Lung (tissue), 12 donors: ENCODE data around the gene SLC9A9. TPM values are rescaled to one million over a fixed set of nuclear protein-coding genes. Genes with fewer than 3 reads are reported as not detected.

Source experiments
- ATAC-seq: fragments of 200-7000 bp; cut with Tn5 transposase; one replicate; pipeline ENCODE4 v1.9.1; 2020; ENCODE audit warnings: moderate number of reproducible peaks; ENCODE audit not compliant: insufficient read depth, low FRiP score
- DNase-seq, 3 donors: peaks; one replicate each; pipeline ENCODE4 v3.0.0-alpha.2; 2013 to 2017
- H3K27ac ChIP-seq, 2 donors: one replicate each; pipeline ENCODE4 v1.5.1; 2013; ENCODE audit warnings: mild to moderate bottlenecking in 2 of 2, moderate library complexity in 2 of 2, control low read depth in 1 of 2, inconsistent platforms in 1 of 2, low read depth in 1 of 2, low read length in 1 of 2
- H3K27me3 ChIP-seq, 3 donors: one replicate each; pipeline ENCODE4 v1.5.1; 2013; ENCODE audit warnings: low read length in 2 of 3; ENCODE audit not compliant: control insufficient read depth in 3 of 3, insufficient read depth in 3 of 3
- H3K36me3 ChIP-seq, 4 donors: one replicate each; pipeline ENCODE4 v1.5.1; 2013; ENCODE audit warnings: low read length in 4 of 4, mild to moderate bottlenecking in 1 of 4, moderate library complexity in 1 of 4; ENCODE audit not compliant: control insufficient read depth in 4 of 4, insufficient read depth in 4 of 4
- H3K4me1 ChIP-seq, 5 donors: one replicate each; pipeline ENCODE4 v1.5.1; 2013; ENCODE audit warnings: low read length in 5 of 5, mild to moderate bottlenecking in 2 of 5, moderate library complexity in 1 of 5; ENCODE audit not compliant: control insufficient read depth in 5 of 5, insufficient read depth in 5 of 5
- H3K4me3 ChIP-seq: one replicate; pipeline ENCODE4 v1.5.1; 2013; ENCODE audit warnings: mild to moderate bottlenecking, control low read depth, moderate library complexity
- H3K9ac ChIP-seq, 2 donors: one replicate each; pipeline ENCODE4 v1.5.1; 2013; ENCODE audit warnings: low read length in 2 of 2, control low read depth in 1 of 2; ENCODE audit not compliant: insufficient read depth in 1 of 2
- H3K9me3 ChIP-seq, 4 donors: one replicate each; pipeline ENCODE4 v1.5.1; 2013; ENCODE audit warnings: low read length in 3 of 4, mild to moderate bottlenecking in 1 of 4, moderate library complexity in 1 of 4; ENCODE audit not compliant: control insufficient read depth in 4 of 4, insufficient read depth in 3 of 4
- WGBS, 2 donors: extraction: QIAGEN DNeasy Blood & Tissue Kit; methylation state at CpG; one replicate each; pipeline ENCODE4 v1.1.7; 2013; 5-methylcytosine and 5-hydroxymethylcytosine counted together
- polyA plus RNA-seq, 2 donors: library from polyadenylated mRNA; stranded (reverse); fragments of 200-250 nt; gene quantifications; one replicate each; pipeline ENCODE4 v1.2.1, GENCODE V29; 2013
- total RNA-seq, 2 donors: library from RNA; depleted of rRNA in 1 of 2; stranded (reverse); fragments of >200 nt in 1 of 2; gene quantifications; one replicate each; pipeline ENCODE4 v1.2.1, GENCODE V29; 2014 to 2021
- TF ChIP-seq, protein P1 (sequence below): IDR thresholded peaks from 2 replicates; pipeline ENCODE4 v1.5.1; 2012; ENCODE audit warnings: mild to moderate bottlenecking; ENCODE audit errors: control extremely low read depth, extremely low read depth
- donor health status: control.
- donor health status: control.
- donor health status: Bipolar disorder and iron deficiency.
- donor health status: healthy.
- donor health status: DM: yes; HTN: yes; CAD: no.

Gene SLC9A9
- total and polyA plus RNA-seq, 4 donors, result 2.2 to 66.3 (median 8.2) TPM

DNA sequence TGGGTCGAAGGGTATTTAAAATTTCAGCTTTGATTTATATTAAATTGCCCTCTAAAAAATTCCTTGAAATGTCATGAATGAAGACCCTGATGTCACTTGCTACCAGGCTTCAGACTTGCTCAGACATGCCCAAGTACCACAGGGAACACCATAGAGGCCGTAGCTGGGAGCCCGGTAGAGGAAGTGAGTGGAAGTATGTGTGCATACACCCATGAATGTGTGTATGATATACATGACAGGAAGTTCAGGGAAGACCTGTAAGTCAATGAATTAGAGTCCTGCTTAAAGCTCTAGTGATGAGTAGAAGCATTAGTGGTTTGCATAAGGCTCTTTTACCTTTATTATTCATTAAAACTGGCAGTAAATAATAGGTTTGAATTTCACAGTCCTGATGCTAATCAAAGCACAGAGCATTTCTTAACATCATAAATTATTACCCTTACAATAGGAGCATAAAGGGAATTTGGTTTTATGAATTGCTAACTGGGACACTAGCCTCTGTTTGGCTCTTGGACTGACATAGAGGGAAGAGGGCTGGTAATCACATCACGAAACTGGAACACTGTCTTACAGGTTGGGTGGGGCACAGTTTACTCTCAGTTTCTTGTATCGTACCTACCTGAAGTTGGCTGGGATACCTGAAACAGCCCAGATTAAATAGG, 584.3 kb downstream of the SLC9A9 start:
- H3K27ac ChIP-seq, result no peak overlapping the region
- peaks cover 0 to 4% (median 0%) of the 10 kb centered on the region in 4 donors for H3K9me3 ChIP-seq
- no peaks in the 10 kb centered on the region for H3K27me3 ChIP-seq
- TF ChIP-seq, protein P1, sequence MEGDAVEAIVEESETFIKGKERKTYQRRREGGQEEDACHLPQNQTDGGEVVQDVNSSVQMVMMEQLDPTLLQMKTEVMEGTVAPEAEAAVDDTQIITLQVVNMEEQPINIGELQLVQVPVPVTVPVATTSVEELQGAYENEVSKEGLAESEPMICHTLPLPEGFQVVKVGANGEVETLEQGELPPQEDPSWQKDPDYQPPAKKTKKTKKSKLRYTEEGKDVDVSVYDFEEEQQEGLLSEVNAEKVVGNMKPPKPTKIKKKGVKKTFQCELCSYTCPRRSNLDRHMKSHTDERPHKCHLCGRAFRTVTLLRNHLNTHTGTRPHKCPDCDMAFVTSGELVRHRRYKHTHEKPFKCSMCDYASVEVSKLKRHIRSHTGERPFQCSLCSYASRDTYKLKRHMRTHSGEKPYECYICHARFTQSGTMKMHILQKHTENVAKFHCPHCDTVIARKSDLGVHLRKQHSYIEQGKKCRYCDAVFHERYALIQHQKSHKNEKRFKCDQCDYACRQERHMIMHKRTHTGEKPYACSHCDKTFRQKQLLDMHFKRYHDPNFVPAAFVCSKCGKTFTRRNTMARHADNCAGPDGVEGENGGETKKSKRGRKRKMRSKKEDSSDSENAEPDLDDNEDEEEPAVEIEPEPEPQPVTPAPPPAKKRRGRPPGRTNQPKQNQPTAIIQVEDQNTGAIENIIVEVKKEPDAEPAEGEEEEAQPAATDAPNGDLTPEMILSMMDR, result no peak
- H3K4me1 ChIP-seq, result no peaks in the 10 kb centered on the region
- no peak overlapping the region for H3K4me3 ChIP-seq
- 72 to 76% methylated on average over 5 of the region's 5 CpGs for WGBS, 2 donors
- H3K9ac ChIP-seq, result no peak overlapping the region
- H3K36me3 ChIP-seq, result peaks cover 0 to 8% (median 2%) of the 10 kb centered on the region in 4 donors
- DNase-seq (no peak), ATAC-seq (no peak)

GRCh38 chr3:143261848-143262247, 586.4 kb downstream of the SLC9A9 start:
- ATAC-seq (no peak), DNase-seq (no peak)
- no peaks in the 10 kb centered on the region for H3K27me3 ChIP-seq
- no peaks in the 10 kb centered on the region for H3K4me1 ChIP-seq
- H3K36me3 ChIP-seq, result peaks cover 0 to 8% (median 2%) of the 10 kb centered on the region in 4 donors
- WGBS, 2 donors, result 83 to 88% methylated on average over 2 of the region's 2 CpGs
- peaks cover 0 to 4% (median 0%) of the 10 kb centered on the region in 4 donors for H3K9me3 ChIP-seq
- no peak overlapping the region for H3K9ac ChIP-seq
- H3K27ac ChIP-seq, result no peak overlapping the region
- TF ChIP-seq, protein P1, result no peak
- no peak overlapping the region for H3K4me3 ChIP-seq

- Histone ChIP-seq H3K9me3 (no peaks in the 10 kb centered on the region), H3K27ac (no peak overlapping the region), H3K9ac (no peak overlapping the region), H3K4me1 (no peaks in the 10 kb centered on the region), H3K36me3 (no peaks in the 10 kb centered on the region), H3K27me3 (no peaks in the 10 kb centered on the region), H3K4me3 (no peak overlapping the region)
- DNase-seq (no peak), ATAC-seq (no peak)
- WGBS, 2 donors, result 96 to 98% methylated on average over 4 of the region's 4 CpGs
- TF ChIP-seq, protein P1, result no peak
These were observed 589.6 kb downstream of the SLC9A9 start for GRCh38 chr3:143258692-143259091.

DNA sequence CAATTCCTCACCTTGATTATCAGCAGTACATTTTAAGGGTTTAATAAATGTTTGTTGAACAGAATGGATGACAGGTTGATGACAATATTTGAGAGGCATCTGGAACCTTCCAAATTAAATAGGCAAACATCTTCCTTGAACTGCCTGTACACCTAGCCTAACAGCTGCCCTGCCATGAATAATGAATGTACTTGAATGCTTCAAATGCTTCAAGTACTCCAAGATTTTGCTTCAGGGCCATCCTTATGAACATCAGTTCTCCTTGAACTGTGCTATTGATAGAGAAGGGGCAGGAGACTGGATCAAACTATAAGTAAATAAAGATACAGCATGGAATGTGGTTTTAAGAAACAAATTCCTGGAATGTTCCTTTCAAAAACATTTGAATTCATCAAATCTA, 591.9 kb downstream of the SLC9A9 start:
- TF ChIP-seq, protein P1, result no peak
- H3K4me1 ChIP-seq, result no peaks in the 10 kb centered on the region
- no peak for DNase-seq
- no peaks in the 10 kb centered on the region for H3K9me3 ChIP-seq
- H3K27ac ChIP-seq, result no peak overlapping the region
- H3K27me3 ChIP-seq, result no peaks in the 10 kb centered on the region
- no peak overlapping the region for H3K9ac ChIP-seq
- ATAC-seq, result no peak
- no peak overlapping the region for H3K4me3 ChIP-seq
- H3K36me3 ChIP-seq, result no peaks in the 10 kb centered on the region
